ENCODE results near the gene SPATA13.

SPATA13 gene

GRCh38 chr13:24280720-24281119, 120.2 kb downstream of the SPATA13 start:
- no peak for TF ChIP-seq CTCF (IDR thresholded peaks at IDR 0.05; ENCODE audit: insufficient read depth, missing control alignments)
- FAIRE-seq: no peak
- no peak for DNase-seq (ENCODE audit: insufficient read length, low spot score)

GRCh38 chr13:24281188-24282008, 120.9 kb downstream of the SPATA13 start:
- DNase-seq (ENCODE audit: insufficient read length, low spot score): no peak
- no peak for FAIRE-seq
- no peak for TF ChIP-seq CTCF (IDR thresholded peaks at IDR 0.05; ENCODE audit: insufficient read depth, missing control alignments)

GRCh38 chr13:24282256-24282655, 121.7 kb downstream of the SPATA13 start:
- no peak for FAIRE-seq
- DNase-seq (ENCODE audit: insufficient read length, low spot score): no peak
- TF ChIP-seq CTCF (IDR thresholded peaks at IDR 0.05; ENCODE audit: insufficient read depth, missing control alignments): no peak

- DNase-seq (ENCODE audit: insufficient read length, low spot score): no peak
- TF ChIP-seq CTCF (IDR thresholded peaks at IDR 0.05; ENCODE audit: insufficient read depth, missing control alignments): no peak
- no peak for FAIRE-seq
These were observed 124.5 kb downstream of the SPATA13 start for GRCh38 chr13:24284889-24285565.

GRCh38 chr13:24286624-24287023, 126.1 kb downstream of the SPATA13 start:
- no peak for FAIRE-seq
- no peak for DNase-seq (ENCODE audit: insufficient read length, low spot score)
- TF ChIP-seq CTCF (IDR thresholded peaks at IDR 0.05; ENCODE audit: insufficient read depth, missing control alignments): no peak

GRCh38 chr13:24287748-24288287, 127.3 kb downstream of the SPATA13 start:
- TF ChIP-seq CTCF (IDR thresholded peaks at IDR 0.05; ENCODE audit: insufficient read depth, missing control alignments): no peak
- DNase-seq (ENCODE audit: insufficient read length, low spot score) (no peak), FAIRE-seq (no peak)

- no peak for TF ChIP-seq CTCF (IDR thresholded peaks at IDR 0.05; ENCODE audit: insufficient read depth, missing control alignments)
- no peak for FAIRE-seq
- DNase-seq (ENCODE audit: insufficient read length, low spot score): no peak
These were observed 128.3 kb downstream of the SPATA13 start for GRCh38 chr13:24288870-24289269.
